Measurements from ENCODE around the gene SLC22A17.

The SLC22A17 gene

GRCh38 chr14:23385642-23386265 lies 33.1 kb upstream of the SLC22A17 start:
- Mint-ChIP-seq H3K9me3 (no peaks in the 10 kb centered on the region), H3K4me3 (no peak overlapping the region), H3K27me3 (peaks cover 3% of the 10 kb centered on the region), H3K4me1 (no peaks in the 10 kb centered on the region), H3K27ac (no peak overlapping the region), H3K36me3 (no peaks in the 10 kb centered on the region)

GRCh38 chr14:23385244-23385641 lies 32.6 kb upstream of the SLC22A17 start:
- H3K4me3 Mint-ChIP-seq, result no peak overlapping the region
- no peaks in the 10 kb centered on the region for H3K9me3 Mint-ChIP-seq
- H3K36me3 Mint-ChIP-seq, result no peaks in the 10 kb centered on the region
- H3K27ac Mint-ChIP-seq, result peak overlapping the region; percentile 31
- no peaks in the 10 kb centered on the region for H3K4me1 Mint-ChIP-seq
- H3K27me3 Mint-ChIP-seq, result peaks cover 4% of the 10 kb centered on the region

- H3K4me3 Mint-ChIP-seq, result no peak overlapping the region
- peaks cover 4% of the 10 kb centered on the region for H3K27me3 Mint-ChIP-seq
- H3K27ac Mint-ChIP-seq, result no peak overlapping the region
Observed at GRCh38 chr14:23384364-23385080, 31.8 kb upstream of the SLC22A17 start.

GRCh38 chr14:23382731-23383440 lies 30.2 kb upstream of the SLC22A17 start:
- Mint-ChIP-seq H3K36me3 (no peaks in the 10 kb centered on the region), H3K27ac (no peak overlapping the region), H3K4me1 (no peaks in the 10 kb centered on the region), H3K27me3 (peaks cover 4% of the 10 kb centered on the region), H3K9me3 (no peaks in the 10 kb centered on the region), H3K4me3 (no peak overlapping the region)

More at GRCh38 chr14:23384364-23385080, 31.8 kb upstream of the SLC22A17 start:
- Mint-ChIP-seq H3K9me3 (no peaks in the 10 kb centered on the region), H3K4me1 (no peaks in the 10 kb centered on the region), H3K36me3 (no peaks in the 10 kb centered on the region)

- no peaks in the 10 kb centered on the region for H3K9me3 Mint-ChIP-seq
- H3K4me3 Mint-ChIP-seq, result no peak overlapping the region
- no peak overlapping the region for H3K27ac Mint-ChIP-seq
- no peaks in the 10 kb centered on the region for H3K4me1 Mint-ChIP-seq
- H3K36me3 Mint-ChIP-seq, result no peaks in the 10 kb centered on the region
- H3K27me3 Mint-ChIP-seq, result peaks cover 4% of the 10 kb centered on the region
Observed at GRCh38 chr14:23382276-23382675, 29.6 kb upstream of the SLC22A17 start.

GRCh38 chr14:23381871-23382270 lies 29.2 kb upstream of the SLC22A17 start:
- Mint-ChIP-seq H3K4me1 (no peaks in the 10 kb centered on the region), H3K36me3 (no peaks in the 10 kb centered on the region), H3K27ac (no peak overlapping the region), H3K27me3 (peaks cover 4% of the 10 kb centered on the region), H3K4me3 (no peak overlapping the region), H3K9me3 (no peaks in the 10 kb centered on the region)

GRCh38 chr14:23380976-23381375 lies 28.3 kb upstream of the SLC22A17 start:
- H3K36me3 Mint-ChIP-seq, result no peaks in the 10 kb centered on the region
- H3K9me3 Mint-ChIP-seq, result no peaks in the 10 kb centered on the region
- H3K4me3 Mint-ChIP-seq, result no peak overlapping the region
- H3K4me1 Mint-ChIP-seq, result no peaks in the 10 kb centered on the region
- H3K27ac Mint-ChIP-seq, result peak overlapping the region; percentile 69
- peaks cover 4% of the 10 kb centered on the region for H3K27me3 Mint-ChIP-seq

- Mint-ChIP-seq H3K27ac (peak overlapping the region; percentile 69), H3K9me3 (no peaks in the 10 kb centered on the region), H3K27me3 (peaks cover 4% of the 10 kb centered on the region), H3K4me1 (no peaks in the 10 kb centered on the region), H3K4me3 (no peak overlapping the region), H3K36me3 (no peaks in the 10 kb centered on the region)
Observed at GRCh38 chr14:23380197-23380914, 27.7 kb upstream of the SLC22A17 start.

GRCh38 chr14:23379366-23380196 lies 26.9 kb upstream of the SLC22A17 start:
- no peaks in the 10 kb centered on the region for H3K4me1 Mint-ChIP-seq
- no peak overlapping the region for H3K27ac Mint-ChIP-seq
- no peaks in the 10 kb centered on the region for H3K9me3 Mint-ChIP-seq
- H3K4me3 Mint-ChIP-seq, result no peak overlapping the region
- H3K27me3 Mint-ChIP-seq, result peaks cover 4% of the 10 kb centered on the region
- H3K36me3 Mint-ChIP-seq, result no peaks in the 10 kb centered on the region

GRCh38 chr14:23378612-23379220 lies 26.0 kb upstream of the SLC22A17 start:
- no peak overlapping the region for H3K27ac Mint-ChIP-seq

GRCh38 chr14:23377573-23378563 lies 25.2 kb upstream of the SLC22A17 start:
- Mint-ChIP-seq H3K36me3 (no peaks in the 10 kb centered on the region), H3K4me1 (no peaks in the 10 kb centered on the region), H3K27ac (no peak overlapping the region), H3K4me3 (no peak overlapping the region), H3K27me3 (peaks cover 4% of the 10 kb centered on the region), H3K9me3 (no peaks in the 10 kb centered on the region)

More at GRCh38 chr14:23378612-23379220, 26.0 kb upstream of the SLC22A17 start:
- peaks cover 4% of the 10 kb centered on the region for H3K27me3 Mint-ChIP-seq
- H3K4me3 Mint-ChIP-seq, result no peak overlapping the region
- H3K9me3 Mint-ChIP-seq, result no peaks in the 10 kb centered on the region
- no peaks in the 10 kb centered on the region for H3K36me3 Mint-ChIP-seq
- H3K4me1 Mint-ChIP-seq, result no peaks in the 10 kb centered on the region

- no peak overlapping the region for H3K27ac Mint-ChIP-seq
- H3K36me3 Mint-ChIP-seq, result no peaks in the 10 kb centered on the region
- peaks cover 4% of the 10 kb centered on the region for H3K27me3 Mint-ChIP-seq
- H3K4me3 Mint-ChIP-seq, result no peak overlapping the region
- no peaks in the 10 kb centered on the region for H3K4me1 Mint-ChIP-seq
- no peaks in the 10 kb centered on the region for H3K9me3 Mint-ChIP-seq
Observed at GRCh38 chr14:23377198-23377550, 24.5 kb upstream of the SLC22A17 start.

GRCh38 chr14:23376482-23377197 lies 24.0 kb upstream of the SLC22A17 start, which contains the start of gene CMTM5:
CMTM5 (plus strand) TSS chr14:23377046; CDS start chr14:23377252, 206 bp downstream.
- H3K36me3 Mint-ChIP-seq, result no peaks in the 10 kb centered on the region
- H3K27me3 Mint-ChIP-seq, result peaks cover 2% of the 10 kb centered on the region
- no peaks in the 10 kb centered on the region for H3K4me1 Mint-ChIP-seq
- no peaks in the 10 kb centered on the region for H3K9me3 Mint-ChIP-seq
- no peak within 1 kb of the TSS for H3K4me3 Mint-ChIP-seq
- H3K27ac Mint-ChIP-seq, result no peak within 1 kb of the TSS

All from activated naive CD4-positive, alpha-beta T cell treated with anti-CD3 and anti-CD28 coated beads, Interleukin-2, amount 50 U/mL, for 24 hours (primary cell).